Measurements from ENCODE around the gene SHANK2.

DNA sequence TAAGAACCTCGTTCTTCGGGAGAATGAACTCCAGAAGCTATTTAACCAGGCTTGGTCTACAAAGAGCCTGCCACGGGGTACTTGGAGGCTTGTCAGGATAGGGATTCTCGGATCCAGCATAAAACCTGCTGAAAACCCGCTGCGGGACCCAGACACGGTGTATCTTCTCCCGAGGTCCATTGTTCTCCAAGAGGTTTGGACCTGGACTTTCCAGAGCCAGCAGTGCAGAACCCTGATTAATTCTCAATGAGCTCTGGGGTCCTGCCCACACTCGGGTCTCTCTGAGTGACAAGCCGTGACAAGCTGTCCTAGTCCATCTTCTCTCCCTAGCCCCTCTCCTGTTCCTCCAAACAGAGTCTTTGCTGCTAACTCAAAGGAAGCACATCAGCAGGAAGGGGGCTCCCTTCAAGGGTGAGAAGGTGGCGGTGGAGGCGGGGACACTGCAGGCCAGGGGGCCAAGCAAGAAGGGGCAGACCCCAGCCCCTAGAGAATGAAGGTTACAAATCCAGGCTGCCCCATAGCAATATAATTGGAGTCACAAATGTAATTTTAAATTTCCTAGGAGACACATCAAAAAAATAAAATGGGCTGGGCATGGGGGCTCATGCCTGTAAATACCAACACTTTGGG, 12.2 kb downstream of the SHANK2 start:
- TF ChIP-seq, protein P1, sequence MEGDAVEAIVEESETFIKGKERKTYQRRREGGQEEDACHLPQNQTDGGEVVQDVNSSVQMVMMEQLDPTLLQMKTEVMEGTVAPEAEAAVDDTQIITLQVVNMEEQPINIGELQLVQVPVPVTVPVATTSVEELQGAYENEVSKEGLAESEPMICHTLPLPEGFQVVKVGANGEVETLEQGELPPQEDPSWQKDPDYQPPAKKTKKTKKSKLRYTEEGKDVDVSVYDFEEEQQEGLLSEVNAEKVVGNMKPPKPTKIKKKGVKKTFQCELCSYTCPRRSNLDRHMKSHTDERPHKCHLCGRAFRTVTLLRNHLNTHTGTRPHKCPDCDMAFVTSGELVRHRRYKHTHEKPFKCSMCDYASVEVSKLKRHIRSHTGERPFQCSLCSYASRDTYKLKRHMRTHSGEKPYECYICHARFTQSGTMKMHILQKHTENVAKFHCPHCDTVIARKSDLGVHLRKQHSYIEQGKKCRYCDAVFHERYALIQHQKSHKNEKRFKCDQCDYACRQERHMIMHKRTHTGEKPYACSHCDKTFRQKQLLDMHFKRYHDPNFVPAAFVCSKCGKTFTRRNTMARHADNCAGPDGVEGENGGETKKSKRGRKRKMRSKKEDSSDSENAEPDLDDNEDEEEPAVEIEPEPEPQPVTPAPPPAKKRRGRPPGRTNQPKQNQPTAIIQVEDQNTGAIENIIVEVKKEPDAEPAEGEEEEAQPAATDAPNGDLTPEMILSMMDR (conservative IDR thresholded peaks at IDR 0.05), result no peak
- no peak for TF ChIP-seq ZFX (IDR thresholded peaks at IDR 0.05)

Data from C4-2B (cell line).